Measurements from ENCODE around the gene PDGFD. TPM values are rescaled to one million over a fixed set of nuclear protein-coding genes. Genes with fewer than 3 reads are reported as not detected.

Gene PDGFD
- total RNA-seq, 2 experiments from 2014 or later, result 0.20 TPM; not detected in 1

DNA sequence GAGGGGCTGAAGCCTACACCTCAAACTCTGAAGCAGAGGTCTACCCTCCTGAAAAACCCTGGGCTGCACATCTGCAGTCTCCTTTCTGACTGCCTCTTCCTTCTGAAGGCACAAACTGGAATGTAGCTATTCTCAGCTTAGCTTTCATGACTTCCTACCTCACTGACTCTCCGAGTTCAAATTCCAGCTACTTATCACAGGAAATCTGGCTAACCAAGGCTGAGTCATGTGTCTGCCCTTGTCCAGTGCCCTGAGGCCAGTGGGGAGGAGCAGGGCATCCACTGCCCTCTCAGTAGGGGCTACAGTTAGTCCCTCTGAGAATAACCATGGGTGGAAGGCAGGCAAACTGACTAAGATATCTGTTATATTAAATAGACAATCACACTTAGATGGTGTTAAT, 29.2 kb downstream of the PDGFD start:
- no peak for TF ChIP-seq CTCF (IDR thresholded peaks at IDR 0.05)
- Mint-ChIP-seq H3K4me3 (no peak overlapping the region), H3K27me3 (no peaks in the 10 kb centered on the region), H3K9me3 (no peaks in the 10 kb centered on the region), H3K36me3 (ENCODE audit: low read depth) (no peaks in the 10 kb centered on the region), H3K27ac (no peak overlapping the region), H3K4me1 (ENCODE audit: low read depth) (no peaks in the 10 kb centered on the region)
- ChIA-PET POLR2A (no interaction called here), CTCF (no interaction called here)
- intact Hi-C loops (cut with micrococcal nuclease), result no loop called here
- no peak for DNase-seq
- no peak for ATAC-seq

DNA sequence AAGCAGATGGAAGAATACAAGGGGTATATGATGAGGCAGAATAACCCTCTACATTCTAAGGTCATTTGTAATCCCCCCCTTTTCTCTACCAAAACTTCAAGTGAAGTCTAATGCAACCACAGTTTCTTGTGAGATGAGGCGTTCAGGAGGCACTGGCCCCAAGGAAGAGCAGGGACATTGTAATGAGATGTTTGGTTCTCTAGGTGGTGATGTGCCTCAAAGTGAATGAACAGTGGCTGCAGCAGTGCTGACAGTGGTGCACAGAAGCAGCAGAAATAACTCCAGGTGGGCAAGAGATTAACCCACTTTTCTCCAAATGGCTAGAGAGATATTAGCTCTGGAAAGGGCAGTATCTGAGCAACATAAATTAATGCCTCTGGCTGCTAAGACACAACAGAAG, 33.8 kb downstream of the PDGFD start:
- TF ChIP-seq CTCF (IDR thresholded peaks at IDR 0.05), result no peak
- no peaks in the 10 kb centered on the region for H3K4me1 Mint-ChIP-seq (ENCODE audit: low read depth)
- no peak overlapping the region for H3K27ac Mint-ChIP-seq
- ATAC-seq (no peak), DNase-seq (no peak)
- ChIA-PET POLR2A (no interaction called here), CTCF (no interaction called here)
- intact Hi-C loops (cut with micrococcal nuclease), result no loop called here
- no peaks in the 10 kb centered on the region for H3K36me3 Mint-ChIP-seq (ENCODE audit: low read depth)
- no peaks in the 10 kb centered on the region for H3K9me3 Mint-ChIP-seq
- H3K27me3 Mint-ChIP-seq, result no peaks in the 10 kb centered on the region
- H3K4me3 Mint-ChIP-seq, result no peak overlapping the region

DNA sequence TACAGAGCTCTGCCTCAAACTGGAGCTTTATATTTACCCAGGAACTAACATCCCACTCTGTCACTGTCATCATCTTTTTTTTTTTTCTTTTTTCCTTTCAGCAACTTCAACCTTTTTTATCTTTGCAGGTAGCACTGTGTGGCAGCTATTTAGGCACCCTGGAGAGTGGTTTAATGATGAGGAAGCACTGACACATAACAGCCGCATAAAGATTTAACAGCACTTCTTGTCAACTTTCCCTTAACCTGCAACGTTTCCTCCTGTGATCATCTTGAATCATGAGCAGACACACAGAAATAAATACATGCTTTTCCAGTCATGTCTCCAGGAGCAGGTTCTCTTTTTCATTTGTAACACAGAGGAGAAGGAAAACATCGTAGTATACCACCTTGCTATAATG, 34.8 kb downstream of the PDGFD start:
- no peak for DNase-seq
- H3K4me1 Mint-ChIP-seq (ENCODE audit: low read depth), result no peaks in the 10 kb centered on the region
- intact Hi-C loops (cut with micrococcal nuclease), result no loop called here
- no peaks in the 10 kb centered on the region for H3K36me3 Mint-ChIP-seq (ENCODE audit: low read depth)
- ChIA-PET CTCF (no interaction called here), POLR2A (no interaction called here)
- H3K27ac Mint-ChIP-seq, result no peak overlapping the region
- no peak for ATAC-seq
- no peak for TF ChIP-seq CTCF (IDR thresholded peaks at IDR 0.05)
- H3K27me3 Mint-ChIP-seq, result no peaks in the 10 kb centered on the region
- H3K4me3 Mint-ChIP-seq, result no peak overlapping the region
- no peaks in the 10 kb centered on the region for H3K9me3 Mint-ChIP-seq

GRCh38 chr11:104127828-104128227, 36.1 kb downstream of the PDGFD start:
- POLR2A ChIA-PET, result no interaction called here
- TF ChIP-seq CTCF (IDR thresholded peaks at IDR 0.05), result no peak
- intact Hi-C loops (cut with micrococcal nuclease), result no loop called here
- Mint-ChIP-seq H3K4me1 (ENCODE audit: low read depth) (no peaks in the 10 kb centered on the region), H3K36me3 (ENCODE audit: low read depth) (no peaks in the 10 kb centered on the region), H3K4me3 (no peak overlapping the region), H3K27ac (no peak overlapping the region), H3K9me3 (no peaks in the 10 kb centered on the region), H3K27me3 (no peaks in the 10 kb centered on the region)
- CTCF ChIA-PET, result no interaction called here
- ATAC-seq, result no peak
- DNase-seq, result no peak

DNA sequence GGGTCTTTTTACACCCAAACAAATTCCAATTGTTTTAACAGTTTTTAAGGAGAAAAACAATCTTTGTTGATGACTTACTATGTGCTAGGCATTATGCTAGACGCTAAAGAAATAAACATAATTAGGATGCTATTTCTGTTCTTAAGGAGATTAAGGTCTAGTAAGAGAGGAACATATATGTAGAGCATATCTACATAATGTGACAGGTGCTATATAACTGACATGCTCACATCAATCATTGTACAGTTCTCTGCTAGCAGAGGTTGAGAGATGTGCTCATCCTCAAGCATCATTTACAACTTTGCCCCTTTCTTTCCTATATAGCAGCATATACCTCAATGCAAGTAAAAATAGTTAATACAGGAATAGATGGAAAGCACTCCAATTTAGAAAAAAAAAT, 37.5 kb downstream of the PDGFD start:
- POLR2A ChIA-PET, result no interaction called here
- no peak for TF ChIP-seq CTCF (IDR thresholded peaks at IDR 0.05)
- Mint-ChIP-seq H3K9me3 (no peaks in the 10 kb centered on the region), H3K36me3 (ENCODE audit: low read depth) (no peaks in the 10 kb centered on the region), H3K27me3 (no peaks in the 10 kb centered on the region), H3K4me3 (no peak overlapping the region), H3K27ac (no peak overlapping the region), H3K4me1 (ENCODE audit: low read depth) (no peaks in the 10 kb centered on the region)
- ATAC-seq, result no peak
- intact Hi-C loops (cut with micrococcal nuclease), result no loop called here
- no peak for DNase-seq
- CTCF ChIA-PET, result no interaction called here
